Hepatocyte (in vitro differentiated cells): ENCODE data around the gene STPG2. TPM values are rescaled to one million over a fixed set of nuclear protein-coding genes. Genes with fewer than 3 reads are reported as not detected.

Source experiments
- DNase-seq: peaks from one replicate; pipeline ENCODE4 v3.0.0-alpha.2; 2016; ENCODE audit warnings: low spot score
- H2AFZ ChIP-seq: fragments of 200-600 bp; sonication (generic); 2 replicates; pipeline ENCODE4 v1.6.0; 2016; ENCODE audit warnings: antibody characterized with exemption, mild to moderate bottlenecking
- H3K27ac ChIP-seq: fragments of 200-600 bp; sonication (generic); 2 replicates; pipeline ENCODE4 v1.5.1; 2016; ENCODE audit warnings: mild to moderate bottlenecking
- H3K27me3 ChIP-seq: fragments of 200-600 bp; sonication (generic); 2 replicates; pipeline ENCODE4 v1.6.1; 2016
- H3K36me3 ChIP-seq: fragments of 200-600 bp; sonication (generic); replicated peaks from 2 replicates; pipeline ENCODE4 v1.5.1; 2016; ENCODE audit warnings: low read depth; ENCODE audit not compliant: insufficient read depth
- H3K4me1 ChIP-seq: fragments of 200-600 bp; sonication (generic); 2 replicates; pipeline ENCODE4 v1.5.1; 2016; ENCODE audit warnings: mild to moderate bottlenecking, moderate library complexity; ENCODE audit not compliant: insufficient read depth
- H3K4me2 ChIP-seq: fragments of 200-600 bp; sonication (generic); 2 replicates; pipeline ENCODE4 v1.6.0; 2016
- H3K4me3 ChIP-seq: fragments of 200-600 bp; sonication (generic); 2 replicates; pipeline ENCODE4 v1.5.1; 2016; ENCODE audit warnings: mild to moderate bottlenecking
- H3K79me2 ChIP-seq: fragments of 200-600 bp; sonication (generic); 2 replicates; pipeline ENCODE4 v1.6.0; 2017; ENCODE audit warnings: mild to moderate bottlenecking
- H3K9me2 ChIP-seq: fragments of 200-600 bp; sonication (generic); replicated peaks from 2 replicates; pipeline ENCODE4 v1.6.0; 2017; ENCODE audit warnings: mild to moderate bottlenecking; ENCODE audit not compliant: insufficient read depth
- H3K9me3 ChIP-seq: fragments of 200-600 bp; sonication (generic); 2 replicates; pipeline ENCODE4 v1.5.1; 2016; ENCODE audit warnings: low read depth, mild to moderate bottlenecking
- H4K20me1 ChIP-seq: fragments of 200-600 bp; sonication (generic); 2 replicates; pipeline ENCODE4 v1.6.0; 2016; ENCODE audit warnings: mild to moderate bottlenecking; ENCODE audit not compliant: insufficient read depth, poor library complexity, severe bottlenecking
- CTCF ChIP-seq: fragments of 200-600 bp; sonication (generic); IDR thresholded peaks from 2 replicates; pipeline ENCODE4 v1.5.1; 2016; ENCODE audit warnings: antibody characterized with exemption, mild to moderate bottlenecking; ENCODE audit not compliant: poor library complexity
- EZH2 ChIP-seq: fragments of 200-600 bp; sonication (generic); IDR thresholded peaks from 2 replicates; pipeline ENCODE4 v1.6.1; 2016; ENCODE audit warnings: antibody characterized with exemption, mild to moderate bottlenecking, borderline replicate concordance
- EZH2phosphoT487 ChIP-seq: fragments of 200-600 bp; sonication (generic); IDR thresholded peaks from one replicate; pipeline ENCODE4 v1.6.1; 2018; ENCODE audit warnings: antibody characterized with exemption, mild to moderate bottlenecking, low read depth, moderate library complexity; ENCODE audit not compliant: unreplicated experiment, severe bottlenecking
- WGBS: methylation state at CpG from one replicate; pipeline ENCODE4 v1.1.6; 2016; ENCODE audit warnings: low lambda C conversion rate; ENCODE audit errors: missing lambda C conversion rate; 5-methylcytosine and 5-hydroxymethylcytosine counted together
- polyA plus RNA-seq: library from polyadenylated mRNA; unstranded; fragments of >200 nt; fragmentation: Nextera tagmentation; extraction: Ambion mirVana; gene quantifications from 2 replicates; pipeline ENCODE4 v1.2.1, GENCODE V29; 2016
- total RNA-seq: library from RNA; depleted of rRNA; stranded (reverse); fragments of >200 nt; gene quantifications from 2 replicates; pipeline ENCODE4 v1.2.3, GENCODE V29; 2014

The STPG2 gene
- total and polyA plus RNA-seq, 2 experiments from 2014 or later = 0.17 to 0.98 TPM

- Histone ChIP-seq H3K4me2 (no peak overlapping the region), H3K36me3 (no peaks in the 10 kb centered on the region), H2AFZ (no peak overlapping the region), H3K27ac (no peak overlapping the region), H3K9me2 (no peaks in the 10 kb centered on the region), H3K79me2 (no peaks in the 10 kb centered on the region), H4K20me1 (no peaks in the 10 kb centered on the region), H3K9me3 (no peaks in the 10 kb centered on the region), H3K4me1 (no peaks in the 10 kb centered on the region), H3K27me3 (no peaks in the 10 kb centered on the region), H3K4me3 (no peak overlapping the region)
- TF ChIP-seq EZH2phosphoT487 = no peak
- TF ChIP-seq EZH2 = no peak
- no peak for TF ChIP-seq CTCF
- 55% methylated on average over 2 of the region's 2 CpGs for WGBS
- DNase-seq = no peak
Measured at GRCh38 chr4:97761445-97762114, 381.7 kb downstream of the STPG2 start.

GRCh38 chr4:97759785-97760184, 383.5 kb downstream of the STPG2 start:
- H3K4me1 ChIP-seq = no peaks in the 10 kb centered on the region
- H3K36me3 ChIP-seq = no peaks in the 10 kb centered on the region
- no peaks in the 10 kb centered on the region for H3K9me3 ChIP-seq
- 97% methylated on average over 2 of the region's 2 CpGs for WGBS
- H4K20me1 ChIP-seq = no peaks in the 10 kb centered on the region
- no peak for DNase-seq
- H3K27ac ChIP-seq = no peak overlapping the region
- H3K79me2 ChIP-seq = no peaks in the 10 kb centered on the region
- no peak overlapping the region for H2AFZ ChIP-seq
- no peaks in the 10 kb centered on the region for H3K27me3 ChIP-seq
- TF ChIP-seq EZH2 = no peak
- no peak for TF ChIP-seq CTCF
- no peak for TF ChIP-seq EZH2phosphoT487
- H3K4me3 ChIP-seq = no peak overlapping the region
- H3K9me2 ChIP-seq = no peaks in the 10 kb centered on the region
- H3K4me2 ChIP-seq = no peak overlapping the region

GRCh38 chr4:97752599-97752998, 390.7 kb downstream of the STPG2 start:
- H2AFZ ChIP-seq = no peak overlapping the region
- TF ChIP-seq EZH2 = no peak
- no peak overlapping the region for H3K4me2 ChIP-seq
- no peaks in the 10 kb centered on the region for H3K79me2 ChIP-seq
- 91% methylated on average over 1 of the region's 1 CpG for WGBS
- no peaks in the 10 kb centered on the region for H3K4me1 ChIP-seq
- no peaks in the 10 kb centered on the region for H3K9me2 ChIP-seq
- H4K20me1 ChIP-seq = no peaks in the 10 kb centered on the region
- no peak for DNase-seq
- no peaks in the 10 kb centered on the region for H3K36me3 ChIP-seq
- H3K4me3 ChIP-seq = no peak overlapping the region
- H3K27me3 ChIP-seq = no peaks in the 10 kb centered on the region
- H3K9me3 ChIP-seq = no peaks in the 10 kb centered on the region
- H3K27ac ChIP-seq = no peak overlapping the region

- no peaks in the 10 kb centered on the region for H3K79me2 ChIP-seq
- H3K9me2 ChIP-seq = no peaks in the 10 kb centered on the region
- H3K4me3 ChIP-seq = no peak overlapping the region
- no peaks in the 10 kb centered on the region for H3K36me3 ChIP-seq
- no peaks in the 10 kb centered on the region for H3K4me1 ChIP-seq
- H3K27ac ChIP-seq = no peak overlapping the region
- no peaks in the 10 kb centered on the region for H3K9me3 ChIP-seq
- H2AFZ ChIP-seq = no peak overlapping the region
- H3K27me3 ChIP-seq = no peaks in the 10 kb centered on the region
- 85% methylated on average over 3 of the region's 3 CpGs for WGBS
- no peak for TF ChIP-seq EZH2
- TF ChIP-seq CTCF = no peak
- no peak for TF ChIP-seq EZH2phosphoT487
- H3K4me2 ChIP-seq = no peak overlapping the region
- no peak for DNase-seq
- no peaks in the 10 kb centered on the region for H4K20me1 ChIP-seq
Measured at GRCh38 chr4:97747945-97748344, 395.3 kb downstream of the STPG2 start.
